GM12878 (cell line): ENCODE data around the gene CHST8. TPM values are rescaled to one million over a fixed set of nuclear protein-coding genes. Genes with fewer than 3 reads are reported as not detected.

Source experiments
- ATAC-seq: fragments of 200-7000 bp; cut with Tn5 transposase; 3 replicates; pipeline ENCODE4 v1.9.1; 2020; ENCODE audit warnings: mild to moderate bottlenecking, moderate library complexity
- BruUV-seq: library from RNA; stranded (reverse); fragments of 400-500 nt; replicated peaks from 2 replicates; lab custom pipeline; 2021; lab: Mats Ljungman, UMichigan
- CTCF ChIA-PET: fragments of 300-600 bp; sonication (Branson Sonifier 250); formaldehyde crosslinking; extraction: SDS; loops from one replicate; lab custom pipeline; 2021; ENCODE audit warnings: inconsistent platforms; lab: Yijun Ruan, JAX
- POLR2A ChIA-PET: fragments of 350-600 bp; formaldehyde crosslinking; extraction: SDS; loops from one replicate; lab custom pipeline; 2021; ENCODE audit warnings: inconsistent platforms; lab: Charles Lee
- RAD21 ChIA-PET: fragments of 300-600 bp; sonication (Branson Sonifier 250); formaldehyde crosslinking; loops from one replicate; lab custom pipeline; 2023; ENCODE audit warnings: antibody characterized with exemption; ENCODE audit not compliant: unreplicated experiment; lab: Charles Lee
- SMC1A ChIA-PET: fragments of 300-600 bp; sonication (Branson Sonifier 250); formaldehyde crosslinking; loops from one replicate; lab custom pipeline; 2023; ENCODE audit not compliant: unreplicated experiment, uncharacterized antibody; lab: Charles Lee
- DNase-seq: peaks from one replicate; pipeline ENCODE4 v3.0.0-alpha.2; 2011; ENCODE audit warnings: low read depth, low spot score
- FAIRE-seq: peaks from 3 replicates; lab custom pipeline; 2011; peaks lifted over from hg19 to GRCh38; lab: Jason Lieb, UNC
- H2AFZ ChIP-seq: 2 replicates; pipeline ENCODE4 v1.6.0; 2011; ENCODE audit warnings: low read depth, low read length, control low read depth; ENCODE audit not compliant: control insufficient read depth
- H3K27ac ChIP-seq: 2 replicates; pipeline ENCODE4 v1.5.1; 2011; ENCODE audit warnings: control low read depth; ENCODE audit not compliant: control insufficient read depth, insufficient read depth
- H3K27me3 ChIP-seq, 2 experiments: replicated peaks in 1 of 2; 2 replicates each; pipeline versions ENCODE4 v1.6.0 to v1.6.1; 2011; ENCODE audit warnings: low read length in 1 of 2; ENCODE audit not compliant: control insufficient read depth in 2 of 2, insufficient read depth in 2 of 2
- H3K36me3 ChIP-seq, 2 experiments: 2 replicates each; pipeline ENCODE4 v1.5.1; 2011; ENCODE audit warnings: low read length in 1 of 2; ENCODE audit not compliant: control insufficient read depth in 2 of 2, insufficient read depth in 2 of 2
- H3K4me1 ChIP-seq: 2 replicates; pipeline ENCODE4 v1.6.1; 2011; ENCODE audit warnings: mild to moderate bottlenecking, low read length, moderate library complexity, mixed read lengths; ENCODE audit not compliant: control insufficient read depth, insufficient read depth
- H3K4me2 ChIP-seq: 2 replicates; pipeline ENCODE4 v1.6.0; 2011; ENCODE audit warnings: control low read depth; ENCODE audit not compliant: control insufficient read depth, insufficient read depth
- H3K4me3 ChIP-seq: fragments of 200-600 bp; sonication (generic); 2 replicates; pipeline ENCODE4 v1.5.1; 2016
- H3K79me2 ChIP-seq: 2 replicates; pipeline ENCODE4 v1.6.0; 2011; ENCODE audit warnings: low read length; ENCODE audit not compliant: control insufficient read depth, insufficient read depth
- H3K9ac ChIP-seq: 2 replicates; pipeline ENCODE4 v1.8.0; 2011; ENCODE audit warnings: low read length, control low read depth, mixed read lengths; ENCODE audit not compliant: control insufficient read depth, insufficient read depth
- H3K9me3 ChIP-seq: replicated peaks from 3 replicates; pipeline ENCODE4 v1.5.1; 2011; ENCODE audit warnings: mild to moderate bottlenecking, low read length; ENCODE audit not compliant: control insufficient read depth, insufficient read depth
- H4K20me1 ChIP-seq: 2 replicates; pipeline ENCODE4 v1.6.0; 2011; ENCODE audit not compliant: control insufficient read depth, insufficient read depth
- GATAD2B ChIP-seq: fragments of 450-650 bp; conservative IDR thresholded peaks from 2 replicates; pipeline ENCODE4 v1.6.1; 2017; ENCODE audit warnings: low read depth, mild to moderate bottlenecking, moderate library complexity
- NKRF ChIP-seq: fragments of 450-650 bp; conservative IDR thresholded peaks from 2 replicates; pipeline ENCODE4 v1.6.1; 2017; ENCODE audit warnings: mild to moderate bottlenecking, moderate library complexity
- NR2C2 ChIP-seq: IDR thresholded peaks from 2 replicates; pipeline ENCODE4 v1.6.1; 2011; ENCODE audit warnings: borderline replicate concordance, low read depth; ENCODE audit not compliant: control insufficient read depth, insufficient read length
- PML ChIP-seq: IDR thresholded peaks from 2 replicates; pipeline ENCODE4 v1.6.1; 2012; ENCODE audit warnings: low read length, inconsistent platforms
- SIX5 ChIP-seq: IDR thresholded peaks from 2 replicates; pipeline ENCODE4 v1.6.1; 2011; ENCODE audit warnings: mild to moderate bottlenecking, low read depth, low read length, moderate library complexity; ENCODE audit not compliant: severe bottlenecking
- TBL1XR1 ChIP-seq: IDR thresholded peaks from 2 replicates; pipeline ENCODE4 v1.6.1; 2012; ENCODE audit warnings: low read depth, low read length, improper control_type of control experiment
- YBX1 ChIP-seq: fragments of 450-650 bp; IDR thresholded peaks from 2 replicates; pipeline ENCODE4 v1.6.1; 2016; ENCODE audit warnings: antibody characterized with exemption
- WGBS: methylation state at CpG from one replicate; pipeline ENCODE4 v1.1.6; 2016; ENCODE audit warnings: low lambda C conversion rate; ENCODE audit not compliant: insufficient replicate concordance, insufficient coverage; ENCODE audit errors: missing lambda C conversion rate; 5-methylcytosine and 5-hydroxymethylcytosine counted together
- in situ Hi-C: fragments of 300-500 bp; cut with MboI; formaldehyde crosslinking; loops from 9 replicates; pipeline ENCODE4 v1.14.3; 2018; ENCODE audit warnings: mixed read lengths
- intact Hi-C: fragments of 100-400 bp; cut with micrococcal nuclease; formaldehyde crosslinking; loops from one replicate; pipeline ENCODE4 v1.14.2; 2022; ENCODE audit not compliant: unreplicated experiment
- polyA plus RNA-seq, 11 experiments: library from polyadenylated mRNA; depleted of rRNA in 4 of 11; unstranded in 6 of 11; stranded (reverse) in 5 of 11; fragments of >200 nt; fragmentation: Nextera tagmentation in 4 of 11; fragmentation: Illumina TruSeq in 1 of 11; extraction: Ambion mirVana in 4 of 11; extraction: Trizol in 1 of 11; gene quantifications; 1 replicate in 1 of 11; 2 replicates in 10 of 11; pipeline versions ENCODE4 v1.2.1 to v1.2.3, GENCODE V29; 2011 to 2016; ENCODE audit warnings: inconsistent platforms in 2 of 11, missing spikeins in 2 of 11, low read depth in 1 of 11
- total RNA-seq, 4 experiments: library from RNA; depleted of rRNA in 3 of 4; stranded (reverse); fragments of >200 nt in 3 of 4; fragmentation: Illumina TruSeq in 1 of 4; extraction: Trizol in 1 of 4; gene quantifications; 2 replicates each; pipeline versions ENCODE4 v1.2.1 to v1.2.3, GENCODE V29; 2013 to 2021
- TF ChIP-seq, protein P1 (sequence below): fragments of 450-650 bp; IDR thresholded peaks from 2 replicates; pipeline ENCODE4 v1.6.1; 2017; ENCODE audit warnings: antibody characterized with exemption, mild to moderate bottlenecking, moderate library complexity
- TF ChIP-seq, protein P2 (sequence below): IDR thresholded peaks from 2 replicates; pipeline ENCODE4 v1.6.1; 2012; ENCODE audit warnings: low read depth, low read length, improper control_type of control experiment
- TF ChIP-seq, protein P3 (sequence below): IDR thresholded peaks from 2 replicates; pipeline ENCODE4 v1.6.1; 2012; ENCODE audit warnings: low read depth, low read length, improper control_type of control experiment

The CHST8 gene
- total and polyA plus RNA-seq, 10 of the 15 experiments (the other 5 are each of a cell fraction or from before 2014, with no cell fraction given), result 0.06 TPM; not detected in 9

GRCh38 chr19:33752018-33752800 is 130.5 kb downstream of the CHST8 start (continued):
- TF ChIP-seq YBX1 (no peak), NR2C2 (no peak), GATAD2B (no peak)

DNA sequence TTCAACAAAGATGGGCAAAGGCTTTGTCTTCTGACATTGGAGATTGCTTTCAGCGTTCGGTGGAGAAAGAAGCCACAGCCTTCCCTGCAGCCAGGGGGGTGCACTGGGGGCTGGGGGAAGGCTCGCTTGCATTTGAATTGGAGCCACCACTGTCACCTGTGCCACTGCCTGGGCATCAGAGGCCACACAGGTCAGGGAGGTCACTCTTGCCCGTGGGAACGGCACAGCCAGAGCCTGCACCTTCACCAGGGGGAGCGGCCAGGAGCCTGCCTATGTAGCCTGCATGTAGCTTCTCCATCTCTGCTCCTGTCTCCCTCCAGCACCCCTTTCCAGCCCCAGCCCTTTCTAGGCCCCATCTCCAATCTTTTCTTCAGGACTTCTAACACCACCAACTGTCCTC is 131.2 kb downstream of the CHST8 start:
- H3K9ac ChIP-seq, result no peak overlapping the region
- H3K4me3 ChIP-seq, result no peak overlapping the region
- no peak overlapping the region for H3K4me2 ChIP-seq
- H3K9me3 ChIP-seq, result no peaks in the 10 kb centered on the region
- CTCF ChIA-PET, result no interaction called here
- no peaks in the 10 kb centered on the region; the same call in 1 of the 2 replicates for H4K20me1 ChIP-seq
- no TSS peak for BruUV-seq
- no peaks in the 10 kb centered on the region for H3K27me3 ChIP-seq
- H3K4me1 ChIP-seq, result no peaks in the 10 kb centered on the region
- FAIRE-seq, result no peak
- H3K79me2 ChIP-seq, result no peaks in the 10 kb centered on the region
- POLR2A ChIA-PET, result no interaction called here
- no peak for DNase-seq
- intact Hi-C loops (no loop called here), in situ Hi-C loops (loop anchor here (25.0 kb wide), 1 partner anchor 516 kb away; the partner anchor contains the start of gene SLC7A10)
- ATAC-seq, result no peak
- H3K27ac ChIP-seq, result no peak overlapping the region
- RAD21 ChIA-PET, result no interaction called here
- 56% methylated on average over 6 of the region's 6 CpGs for whole genome bisulfite sequencing
- SMC1A ChIA-PET, result no interaction called here
- H3K36me3 ChIP-seq, result no peaks in the 10 kb centered on the region
- no peak overlapping the region for H2AFZ ChIP-seq
- TF ChIP-seq, protein P1, sequence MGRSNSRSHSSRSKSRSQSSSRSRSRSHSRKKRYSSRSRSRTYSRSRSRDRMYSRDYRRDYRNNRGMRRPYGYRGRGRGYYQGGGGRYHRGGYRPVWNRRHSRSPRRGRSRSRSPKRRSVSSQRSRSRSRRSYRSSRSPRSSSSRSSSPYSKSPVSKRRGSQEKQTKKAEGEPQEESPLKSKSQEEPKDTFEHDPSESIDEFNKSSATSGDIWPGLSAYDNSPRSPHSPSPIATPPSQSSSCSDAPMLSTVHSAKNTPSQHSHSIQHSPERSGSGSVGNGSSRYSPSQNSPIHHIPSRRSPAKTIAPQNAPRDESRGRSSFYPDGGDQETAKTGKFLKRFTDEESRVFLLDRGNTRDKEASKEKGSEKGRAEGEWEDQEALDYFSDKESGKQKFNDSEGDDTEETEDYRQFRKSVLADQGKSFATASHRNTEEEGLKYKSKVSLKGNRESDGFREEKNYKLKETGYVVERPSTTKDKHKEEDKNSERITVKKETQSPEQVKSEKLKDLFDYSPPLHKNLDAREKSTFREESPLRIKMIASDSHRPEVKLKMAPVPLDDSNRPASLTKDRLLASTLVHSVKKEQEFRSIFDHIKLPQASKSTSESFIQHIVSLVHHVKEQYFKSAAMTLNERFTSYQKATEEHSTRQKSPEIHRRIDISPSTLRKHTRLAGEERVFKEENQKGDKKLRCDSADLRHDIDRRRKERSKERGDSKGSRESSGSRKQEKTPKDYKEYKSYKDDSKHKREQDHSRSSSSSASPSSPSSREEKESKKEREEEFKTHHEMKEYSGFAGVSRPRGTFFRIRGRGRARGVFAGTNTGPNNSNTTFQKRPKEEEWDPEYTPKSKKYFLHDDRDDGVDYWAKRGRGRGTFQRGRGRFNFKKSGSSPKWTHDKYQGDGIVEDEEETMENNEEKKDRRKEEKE, result no peak
- no peak for TF ChIP-seq SIX5
- no peak for TF ChIP-seq TBL1XR1
- TF ChIP-seq, protein P2, sequence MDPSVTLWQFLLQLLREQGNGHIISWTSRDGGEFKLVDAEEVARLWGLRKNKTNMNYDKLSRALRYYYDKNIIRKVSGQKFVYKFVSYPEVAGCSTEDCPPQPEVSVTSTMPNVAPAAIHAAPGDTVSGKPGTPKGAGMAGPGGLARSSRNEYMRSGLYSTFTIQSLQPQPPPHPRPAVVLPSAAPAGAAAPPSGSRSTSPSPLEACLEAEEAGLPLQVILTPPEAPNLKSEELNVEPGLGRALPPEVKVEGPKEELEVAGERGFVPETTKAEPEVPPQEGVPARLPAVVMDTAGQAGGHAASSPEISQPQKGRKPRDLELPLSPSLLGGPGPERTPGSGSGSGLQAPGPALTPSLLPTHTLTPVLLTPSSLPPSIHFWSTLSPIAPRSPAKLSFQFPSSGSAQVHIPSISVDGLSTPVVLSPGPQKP, result no peak
- TF ChIP-seq NR2C2, result no peak
- no peak for TF ChIP-seq PML
- TF ChIP-seq NKRF, result no peak
- TF ChIP-seq, protein P3, sequence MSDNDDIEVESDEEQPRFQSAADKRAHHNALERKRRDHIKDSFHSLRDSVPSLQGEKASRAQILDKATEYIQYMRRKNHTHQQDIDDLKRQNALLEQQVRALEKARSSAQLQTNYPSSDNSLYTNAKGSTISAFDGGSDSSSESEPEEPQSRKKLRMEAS, result no peak
